WTC11 (cell line): ENCODE measurements around the gene MCM7. TPM values are rescaled to one million over a fixed set of nuclear protein-coding genes. Genes with fewer than 3 reads are reported as not detected.

Experiments used
- ATAC-seq: fragments of 200-7000 bp; cut with Tn5 transposase; 2 replicates; pipeline ENCODE4 v1.10.0; 2021; ENCODE audit warnings: mild to moderate bottlenecking, moderate library complexity
- CTCF ChIA-PET: fragments of 300-600 bp; sonication (Branson Sonifier 250); formaldehyde crosslinking; loops from one replicate; lab custom pipeline; 2021; ENCODE audit warnings: antibody characterized with exemption; lab: Charles Lee
- POLR2A ChIA-PET: fragments of 350-600 bp; sonication (Branson Sonifier 250); formaldehyde crosslinking; loops from one replicate; lab custom pipeline; 2021; ENCODE audit warnings: antibody characterized with exemption; lab: Charles Lee
- DNase-seq: peaks from one replicate; pipeline ENCODE4 v3.0.0; 2021; ENCODE audit warnings: low spot score
- H3K27ac Mint-ChIP-seq: 2 replicates; pipeline ENCODE4 v1.8.0; 2021; ENCODE audit warnings: mixed read lengths
- H3K27me3 Mint-ChIP-seq: 2 replicates; pipeline ENCODE4 v1.8.0; 2021; ENCODE audit warnings: low read depth, mild to moderate bottlenecking, moderate library complexity, mixed read lengths
- H3K36me3 Mint-ChIP-seq: 2 replicates; pipeline ENCODE4 v1.8.0; 2021; ENCODE audit warnings: mixed read lengths
- H3K4me1 Mint-ChIP-seq: 2 replicates; pipeline ENCODE4 v1.8.0; 2022; ENCODE audit warnings: mixed read lengths
- H3K4me3 Mint-ChIP-seq: 2 replicates; pipeline ENCODE4 v1.8.0; 2021; ENCODE audit warnings: mild to moderate bottlenecking, moderate library complexity, mixed read lengths
- H3K9me3 Mint-ChIP-seq: 2 replicates; pipeline ENCODE4 v1.8.0; 2021; ENCODE audit warnings: mixed read lengths
- AFF4 ChIP-seq: sonication (generic); formaldehyde crosslinking; IDR thresholded peaks from 2 replicates; pipeline ENCODE4 v1.8.1; 2023; ENCODE audit warnings: mild to moderate bottlenecking, missing genetic modification reagents, borderline replicate concordance
- AR ChIP-seq: fragments of 250-450 bp; sonication (Bioruptor Pico); IDR thresholded peaks from 2 replicates; pipeline ENCODE4 v1.9.0; 2021; ENCODE audit warnings: mild to moderate bottlenecking
- CREM ChIP-seq: sonication (generic); formaldehyde crosslinking; IDR thresholded peaks from 2 replicates; pipeline ENCODE4 v1.8.1; 2022; ENCODE audit warnings: mild to moderate bottlenecking, missing genetic modification reagents, moderate library complexity
- KAT7 ChIP-seq: sonication (generic); formaldehyde crosslinking; IDR thresholded peaks from 2 replicates; pipeline ENCODE4 v1.8.1; 2023; ENCODE audit warnings: missing genetic modification reagents, mild to moderate bottlenecking, borderline replicate concordance
- MLX ChIP-seq: sonication (generic); formaldehyde crosslinking; IDR thresholded peaks from 2 replicates; pipeline ENCODE4 v1.8.1; 2023; ENCODE audit warnings: mild to moderate bottlenecking, missing genetic modification reagents, moderate library complexity
- MXD4 ChIP-seq: fragments of 250-450 bp; sonication (Bioruptor Pico); IDR thresholded peaks from 2 replicates; pipeline ENCODE4 v1.8.0; 2021; ENCODE audit warnings: mild to moderate bottlenecking, moderate library complexity, borderline replicate concordance
- TCF7 ChIP-seq: sonication (generic); formaldehyde crosslinking; IDR thresholded peaks from 2 replicates; pipeline ENCODE4 v1.8.0; 2022; ENCODE audit warnings: mild to moderate bottlenecking, low read depth, missing genetic modification reagents, moderate library complexity
- USF2 ChIP-seq: sonication (generic); formaldehyde crosslinking; IDR thresholded peaks from 2 replicates; pipeline ENCODE4 v1.8.1; 2023; ENCODE audit warnings: mild to moderate bottlenecking, missing genetic modification reagents, moderate library complexity
- ZNF138 ChIP-seq: sonication (generic); formaldehyde crosslinking; conservative IDR thresholded peaks from 2 replicates; pipeline ENCODE4 v1.8.1; 2022; ENCODE audit warnings: mild to moderate bottlenecking, moderate library complexity, missing genetic modification reagents
- ZNF532 ChIP-seq: fragments of 250-450 bp; sonication (Bioruptor Pico); IDR thresholded peaks from 2 replicates; pipeline ENCODE4 v1.9.0; 2021; ENCODE audit warnings: mild to moderate bottlenecking, borderline replicate concordance
- ZNF671 ChIP-seq: fragments of 250-450 bp; sonication (Bioruptor Pico); IDR thresholded peaks from 2 replicates; pipeline ENCODE4 v1.8.0; 2021; ENCODE audit warnings: mild to moderate bottlenecking
- total RNA-seq: library from RNA; stranded (reverse); gene quantifications from 3 replicates; pipeline ENCODE4 v1.2.3, GENCODE V29; 2021

Gene MCM7
- total RNA-seq, 1 experiment from 2014 or later: 351 TPM

- ChIA-PET POLR2A (interaction anchor here (0.6 to 6.2 kb wide), 2 partner anchors 11 to 144 kb away, joined by 6 to 41 read pairs; partner anchors contain the start of genes AP4M1 and MCM7), CTCF (interaction anchor here (1.4 to 1.8 kb wide), 3 partner anchors 12 to 176 kb away, joined by 3 to 7 read pairs (median 4); partner anchors contain the start of genes AP4M1 and MCM7)
- Mint-ChIP-seq H3K36me3 (peaks cover 44% of the 10 kb centered on the region), H3K4me1 (peaks cover 11% of the 10 kb centered on the region), H3K9me3 (no peaks in the 10 kb centered on the region), H3K4me3 (peak overlapping the region; percentile 93), H3K27ac (peak overlapping the region; percentile 78), H3K27me3 (no peaks in the 10 kb centered on the region; the same call in 1 of the 2 replicates)
- DNase-seq (no peak), ATAC-seq (no peak)
- TF ChIP-seq KAT7 (CRISPR knock-in tag) (no peak), MLX (CRISPR knock-in tag) (no peak), CREM (CRISPR knock-in tag) (no peak), ZNF671 (CRISPR knock-in tag) (no peak), TCF7 (CRISPR knock-in tag) (no peak), AFF4 (no peak), ZNF138 (CRISPR knock-in tag) (no peak), MXD4 (no peak), ZNF532 (CRISPR knock-in tag) (no peak), USF2 (CRISPR knock-in tag) (no peak), AR (CRISPR knock-in tag) (no peak)
Observed at GRCh38 chr7:100089458-100090196, 11.6 kb downstream of the MCM7 start.
